Measurements from ENCODE around the gene COX6A1.
A peak's percentile ranks its signal among the peaks of the same experiment; 100 is the strongest.
"Not testable (repeated sequence)": the region's sequence is repeated elsewhere in the genome, so short reads cannot be mapped to it uniquely, and the experiment has no call there.

COX6A1 gene

GRCh38 chr12:120428597-120429229, 9.2 kb upstream of the COX6A1 start:
- DNase-seq = no peak

GRCh38 chr12:120429368-120429767, 8.5 kb upstream of the COX6A1 start:
- DNase-seq = no peak

GRCh38 chr12:120432772-120433525, 5.0 kb upstream of the COX6A1 start:
- no peak for DNase-seq

GRCh38 chr12:120438495-120439198, 734 bp downstream of the COX6A1 start:
- DNase-seq = peak; percentile 70

GRCh38 chr12:120439646-120440247, 1.8 kb downstream of the COX6A1 start:
- DNase-seq = peak; percentile 84

- DNase-seq = no peak
These were observed 6.8 kb downstream of the COX6A1 start for GRCh38 chr12:120444676-120445075.

- peak; percentile 87 for DNase-seq
These were observed 8.3 kb downstream of the COX6A1 start, which contains the start of the genes GATC and TRIAP1 for GRCh38 chr12:120445911-120446843. Gene GATC, plus strand, starts transcription at chr12:120446444. Its CDS starts 37 bp downstream, at chr12:120446481. Gene TRIAP1, minus strand, starts transcription at chr12:120446384. Its CDS starts 12 bp downstream, at chr12:120446372.

GRCh38 chr12:120446844-120447178, 8.9 kb downstream of the COX6A1 start:
- DNase-seq = not testable (repeated sequence)

GRCh38 chr12:120447992-120448391, 10.1 kb downstream of the COX6A1 start:
- no peak for DNase-seq

GRCh38 chr12:120452524-120452923, 14.6 kb downstream of the COX6A1 start:
- DNase-seq = not testable (repeated sequence)

GRCh38 chr12:120453060-120453750, 15.3 kb downstream of the COX6A1 start:
- DNase-seq = no peak

- DNase-seq = peak; percentile 66
These were observed 16.1 kb downstream of the COX6A1 start for GRCh38 chr12:120453977-120454376.

GRCh38 chr12:120455302-120455701, 17.4 kb downstream of the COX6A1 start:
- no peak for DNase-seq

GRCh38 chr12:120457133-120457532, 19.2 kb downstream of the COX6A1 start:
- DNase-seq = peak; percentile 76

GRCh38 chr12:120460157-120460556, 22.2 kb downstream of the COX6A1 start:
- no peak for DNase-seq

- no peak for DNase-seq
These were observed 24.3 kb downstream of the COX6A1 start for GRCh38 chr12:120462099-120462640.

GRCh38 chr12:120463712-120464111, 25.8 kb downstream of the COX6A1 start:
- no peak for DNase-seq

GRCh38 chr12:120465756-120466155, 27.8 kb downstream of the COX6A1 start:
- DNase-seq = no peak

- DNase-seq = peak; percentile 75
These were observed 28.8 kb downstream of the COX6A1 start for GRCh38 chr12:120466560-120467315.

- no peak for DNase-seq
These were observed 29.5 kb downstream of the COX6A1 start for GRCh38 chr12:120467439-120467838.

All from NCI-H82 (cell line).